ENCODE data around the gene UBASH3A.

DNA sequence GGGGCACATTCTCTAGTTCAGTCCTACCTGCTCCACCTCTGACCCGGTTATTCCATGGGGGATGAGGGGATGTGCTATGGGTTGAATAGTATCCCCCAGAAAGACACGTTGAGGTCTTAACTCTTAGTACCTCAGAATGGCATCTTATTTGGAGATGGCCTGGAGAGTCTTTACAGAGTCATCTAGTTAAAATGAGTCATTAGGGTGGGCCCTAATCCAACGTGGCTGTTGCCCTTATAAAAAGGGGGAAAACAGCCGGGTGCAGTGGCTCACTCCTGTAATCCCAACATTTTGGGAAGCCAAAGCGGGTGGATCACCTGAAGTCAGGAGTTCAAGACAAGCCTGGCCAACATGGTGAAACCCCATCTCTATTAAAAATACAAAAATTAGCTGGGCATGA is 13.5 kb upstream of the UBASH3A start:
- TF ChIP-seq, protein P1, sequence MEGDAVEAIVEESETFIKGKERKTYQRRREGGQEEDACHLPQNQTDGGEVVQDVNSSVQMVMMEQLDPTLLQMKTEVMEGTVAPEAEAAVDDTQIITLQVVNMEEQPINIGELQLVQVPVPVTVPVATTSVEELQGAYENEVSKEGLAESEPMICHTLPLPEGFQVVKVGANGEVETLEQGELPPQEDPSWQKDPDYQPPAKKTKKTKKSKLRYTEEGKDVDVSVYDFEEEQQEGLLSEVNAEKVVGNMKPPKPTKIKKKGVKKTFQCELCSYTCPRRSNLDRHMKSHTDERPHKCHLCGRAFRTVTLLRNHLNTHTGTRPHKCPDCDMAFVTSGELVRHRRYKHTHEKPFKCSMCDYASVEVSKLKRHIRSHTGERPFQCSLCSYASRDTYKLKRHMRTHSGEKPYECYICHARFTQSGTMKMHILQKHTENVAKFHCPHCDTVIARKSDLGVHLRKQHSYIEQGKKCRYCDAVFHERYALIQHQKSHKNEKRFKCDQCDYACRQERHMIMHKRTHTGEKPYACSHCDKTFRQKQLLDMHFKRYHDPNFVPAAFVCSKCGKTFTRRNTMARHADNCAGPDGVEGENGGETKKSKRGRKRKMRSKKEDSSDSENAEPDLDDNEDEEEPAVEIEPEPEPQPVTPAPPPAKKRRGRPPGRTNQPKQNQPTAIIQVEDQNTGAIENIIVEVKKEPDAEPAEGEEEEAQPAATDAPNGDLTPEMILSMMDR (conservative IDR thresholded peaks at IDR 0.05; ENCODE audit: low read length) = no peak
- no peak for TF ChIP-seq EZH2phosphoT487 (IDR thresholded peaks at IDR 0.05; ENCODE audit: borderline replicate concordance, low read depth, low read length)
